GM12878 (cell line): Measurements from ENCODE around the gene PDZD7. TPM values are rescaled to one million over a fixed set of nuclear protein-coding genes. Genes with fewer than 3 reads are reported as not detected.

ENCODE experiments used
- ATAC-seq: fragments of 200-7000 bp; cut with Tn5 transposase; 3 replicates; pipeline ENCODE4 v1.9.1; 2020; ENCODE audit warnings: mild to moderate bottlenecking, moderate library complexity
- BruUV-seq: library from RNA; stranded (reverse); fragments of 400-500 nt; replicated peaks from 2 replicates; lab custom pipeline; 2021; lab: Mats Ljungman, UMichigan
- CTCF ChIA-PET: fragments of 300-600 bp; sonication (Branson Sonifier 250); formaldehyde crosslinking; extraction: SDS; loops from one replicate; lab custom pipeline; 2021; ENCODE audit warnings: inconsistent platforms; lab: Yijun Ruan, JAX
- POLR2A ChIA-PET: fragments of 350-600 bp; formaldehyde crosslinking; extraction: SDS; loops from one replicate; lab custom pipeline; 2021; ENCODE audit warnings: inconsistent platforms; lab: Charles Lee
- RAD21 ChIA-PET: fragments of 300-600 bp; sonication (Branson Sonifier 250); formaldehyde crosslinking; loops from one replicate; lab custom pipeline; 2023; ENCODE audit warnings: antibody characterized with exemption; ENCODE audit not compliant: unreplicated experiment; lab: Charles Lee
- SMC1A ChIA-PET: fragments of 300-600 bp; sonication (Branson Sonifier 250); formaldehyde crosslinking; loops from one replicate; lab custom pipeline; 2023; ENCODE audit not compliant: unreplicated experiment, uncharacterized antibody; lab: Charles Lee
- DNase-seq: peaks from one replicate; pipeline ENCODE4 v3.0.0-alpha.2; 2011; ENCODE audit warnings: low read depth, low spot score
- FAIRE-seq: peaks from 3 replicates; lab custom pipeline; 2011; peaks lifted over from hg19 to GRCh38; lab: Jason Lieb, UNC
- H2AFZ ChIP-seq: 2 replicates; pipeline ENCODE4 v1.6.0; 2011; ENCODE audit warnings: low read depth, low read length, control low read depth; ENCODE audit not compliant: control insufficient read depth
- H3K27ac ChIP-seq: 2 replicates; pipeline ENCODE4 v1.5.1; 2011; ENCODE audit warnings: control low read depth; ENCODE audit not compliant: control insufficient read depth, insufficient read depth
- H3K27me3 ChIP-seq, 2 experiments: replicated peaks in 1 of 2; 2 replicates each; pipeline versions ENCODE4 v1.6.0 to v1.6.1; 2011; ENCODE audit warnings: low read length in 1 of 2; ENCODE audit not compliant: control insufficient read depth in 2 of 2, insufficient read depth in 2 of 2
- H3K36me3 ChIP-seq, 2 experiments: 2 replicates each; pipeline ENCODE4 v1.5.1; 2011; ENCODE audit warnings: low read length in 1 of 2; ENCODE audit not compliant: control insufficient read depth in 2 of 2, insufficient read depth in 2 of 2
- H3K4me1 ChIP-seq: 2 replicates; pipeline ENCODE4 v1.6.1; 2011; ENCODE audit warnings: mild to moderate bottlenecking, low read length, moderate library complexity, mixed read lengths; ENCODE audit not compliant: control insufficient read depth, insufficient read depth
- H3K4me2 ChIP-seq: 2 replicates; pipeline ENCODE4 v1.6.0; 2011; ENCODE audit warnings: control low read depth; ENCODE audit not compliant: control insufficient read depth, insufficient read depth
- H3K4me3 ChIP-seq: fragments of 200-600 bp; sonication (generic); 2 replicates; pipeline ENCODE4 v1.5.1; 2016
- H3K79me2 ChIP-seq: 2 replicates; pipeline ENCODE4 v1.6.0; 2011; ENCODE audit warnings: low read length; ENCODE audit not compliant: control insufficient read depth, insufficient read depth
- H3K9ac ChIP-seq: 2 replicates; pipeline ENCODE4 v1.8.0; 2011; ENCODE audit warnings: low read length, control low read depth, mixed read lengths; ENCODE audit not compliant: control insufficient read depth, insufficient read depth
- H3K9me3 ChIP-seq: replicated peaks from 3 replicates; pipeline ENCODE4 v1.5.1; 2011; ENCODE audit warnings: mild to moderate bottlenecking, low read length; ENCODE audit not compliant: control insufficient read depth, insufficient read depth
- H4K20me1 ChIP-seq: 2 replicates; pipeline ENCODE4 v1.6.0; 2011; ENCODE audit not compliant: control insufficient read depth, insufficient read depth
- ETV6 ChIP-seq, 2 experiments: fragments of 450-650 bp in 1 of 2; IDR thresholded peaks in 1 of 2; conservative IDR thresholded peaks in 1 of 2; 2 replicates each; pipeline ENCODE4 v1.6.1; 2014; ENCODE audit warnings: antibody characterized with exemption in 1 of 2, borderline replicate concordance in 1 of 2, low read depth in 1 of 2, mild to moderate bottlenecking in 1 of 2, moderate library complexity in 1 of 2
- EZH2 ChIP-seq: IDR thresholded peaks from 2 replicates; pipeline ENCODE4 v1.6.1; 2012; ENCODE audit warnings: low read depth, mild to moderate bottlenecking, control low read depth, inconsistent platforms, low read length, borderline replicate concordance; ENCODE audit not compliant: control insufficient read depth
- GABPA ChIP-seq: IDR thresholded peaks from 2 replicates; pipeline ENCODE4 v1.6.1; 2014; ENCODE audit warnings: antibody characterized with exemption, low read depth, mild to moderate bottlenecking, inconsistent platforms
- HDAC2 ChIP-seq: fragments of 200-600 bp; sonication (generic); IDR thresholded peaks from 2 replicates; pipeline ENCODE4 v1.6.1; 2017
- MEF2A ChIP-seq: IDR thresholded peaks from 2 replicates; pipeline ENCODE4 v1.6.1; 2011; ENCODE audit warnings: low read depth, mild to moderate bottlenecking, low read length, moderate library complexity; ENCODE audit not compliant: insufficient read depth
- NBN ChIP-seq: fragments of 450-650 bp; IDR thresholded peaks from 2 replicates; pipeline ENCODE4 v1.6.1; 2016
- RAD21 ChIP-seq: IDR thresholded peaks from 2 replicates; pipeline ENCODE4 v1.6.1; 2011; ENCODE audit warnings: mild to moderate bottlenecking, low read depth, low read length, moderate library complexity; ENCODE audit not compliant: insufficient read depth
- RB1 ChIP-seq: fragments of 450-650 bp; formaldehyde crosslinking; IDR thresholded peaks from 2 replicates; pipeline ENCODE4 v1.6.1; 2017; ENCODE audit warnings: mild to moderate bottlenecking, borderline replicate concordance
- SIX5 ChIP-seq: IDR thresholded peaks from 2 replicates; pipeline ENCODE4 v1.6.1; 2011; ENCODE audit warnings: mild to moderate bottlenecking, low read depth, low read length, moderate library complexity; ENCODE audit not compliant: severe bottlenecking
- SUZ12 ChIP-seq: fragments of 200-600 bp; sonication (generic); IDR thresholded peaks from one replicate; pipeline ENCODE4 v1.6.1; 2018; ENCODE audit warnings: antibody characterized with exemption, mild to moderate bottlenecking; ENCODE audit not compliant: unreplicated experiment
- TCF3 ChIP-seq: IDR thresholded peaks from 2 replicates; pipeline ENCODE4 v1.6.1; 2012; ENCODE audit warnings: low read depth, mild to moderate bottlenecking, low read length, borderline replicate concordance; ENCODE audit not compliant: insufficient read depth
- WGBS: methylation state at CpG from one replicate; pipeline ENCODE4 v1.1.6; 2016; ENCODE audit warnings: low lambda C conversion rate; ENCODE audit not compliant: insufficient replicate concordance, insufficient coverage; ENCODE audit errors: missing lambda C conversion rate; 5-methylcytosine and 5-hydroxymethylcytosine counted together
- in situ Hi-C: fragments of 300-500 bp; cut with MboI; formaldehyde crosslinking; loops from 9 replicates; pipeline ENCODE4 v1.14.3; 2018; ENCODE audit warnings: mixed read lengths
- intact Hi-C: fragments of 100-400 bp; cut with micrococcal nuclease; formaldehyde crosslinking; loops from one replicate; pipeline ENCODE4 v1.14.2; 2022; ENCODE audit not compliant: unreplicated experiment
- polyA plus RNA-seq, 11 experiments: library from polyadenylated mRNA; depleted of rRNA in 4 of 11; unstranded in 6 of 11; stranded (reverse) in 5 of 11; fragments of >200 nt; fragmentation: Nextera tagmentation in 4 of 11; fragmentation: Illumina TruSeq in 1 of 11; extraction: Ambion mirVana in 4 of 11; extraction: Trizol in 1 of 11; gene quantifications; 1 replicate in 1 of 11; 2 replicates in 10 of 11; pipeline versions ENCODE4 v1.2.1 to v1.2.3, GENCODE V29; 2011 to 2016; ENCODE audit warnings: inconsistent platforms in 2 of 11, missing spikeins in 2 of 11, low read depth in 1 of 11
- total RNA-seq, 4 experiments: library from RNA; depleted of rRNA in 3 of 4; stranded (reverse); fragments of >200 nt in 3 of 4; fragmentation: Illumina TruSeq in 1 of 4; extraction: Trizol in 1 of 4; gene quantifications; 2 replicates each; pipeline versions ENCODE4 v1.2.1 to v1.2.3, GENCODE V29; 2013 to 2021
- TF ChIP-seq, protein P1 (sequence below): fragments of 450-650 bp; IDR thresholded peaks from 2 replicates; pipeline ENCODE4 v1.6.1; 2018; ENCODE audit warnings: borderline replicate concordance, mild to moderate bottlenecking; ENCODE audit not compliant: partially characterized antibody
- TF ChIP-seq, protein P2 (sequence below): IDR thresholded peaks from 2 replicates; pipeline ENCODE4 v1.6.1; 2012; ENCODE audit warnings: mild to moderate bottlenecking, low read depth, low read length

The PDZD7 gene
- total and polyA plus RNA-seq, 10 of the 15 experiments (the other 5 are each of a cell fraction or from before 2014, with no cell fraction given) = 0.01 to 0.20 (median 0.03) TPM; not detected in 7

DNA sequence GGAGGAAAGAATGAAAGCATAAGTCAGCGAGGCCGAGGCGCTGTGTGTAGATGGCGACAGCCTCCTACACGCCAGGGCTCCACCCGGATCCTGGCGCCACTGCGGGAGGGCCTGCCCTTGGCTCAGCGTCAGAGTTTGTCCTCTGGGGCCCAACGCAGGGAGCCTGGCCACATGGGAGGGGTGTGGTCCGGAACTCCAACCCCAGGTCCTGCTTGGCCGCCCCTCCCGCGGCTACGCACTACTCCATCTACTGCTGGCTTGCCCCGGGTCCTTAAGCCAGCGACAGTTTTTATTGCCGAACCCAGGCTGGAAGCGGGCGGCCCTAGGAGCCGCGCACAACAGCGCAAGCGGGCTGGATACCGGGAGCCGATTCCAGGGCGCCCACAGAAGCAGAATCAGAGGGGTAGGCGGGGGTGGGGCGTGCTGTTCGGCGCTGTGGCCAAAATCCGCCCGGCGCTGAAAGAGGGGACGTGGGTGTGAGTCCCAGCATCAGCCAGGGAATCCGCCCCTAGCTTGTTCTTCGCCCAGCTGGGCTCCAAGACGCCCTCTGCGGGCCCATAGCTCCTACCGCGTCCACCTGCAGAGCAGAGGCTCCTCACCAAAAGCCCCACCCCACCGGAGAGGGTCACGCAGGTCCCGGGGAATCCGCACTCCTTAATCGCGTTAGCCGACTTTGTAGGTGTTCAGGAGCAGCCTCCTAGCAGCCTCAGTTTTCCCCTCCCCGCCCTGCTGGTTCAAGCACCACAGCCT, 35.4 kb upstream of the PDZD7 start (continued):
- TF ChIP-seq ETV6 (conservative IDR thresholded peaks at IDR 0.05 in 1 of 2, IDR thresholded peaks at IDR 0.05 in 1 of 2; ENCODE audit: borderline replicate concordance in 1 of 2, low read depth in 1 of 2) = no peak
- TF ChIP-seq EZH2 = no peak
- TF ChIP-seq RAD21 = peak; percentile 40; the same call in 1 of the 2 replicates
- TF ChIP-seq SUZ12 = peak; percentile 71
- 0 out of 2 replicates have a peak, but pooled peaks have one; percentile 32 for TF ChIP-seq TCF3
- 0 out of 2 replicates have a peak, but pooled peaks have one; percentile 35 for TF ChIP-seq NBN
- TF ChIP-seq, all 136 proteins: peak for 10

DNA sequence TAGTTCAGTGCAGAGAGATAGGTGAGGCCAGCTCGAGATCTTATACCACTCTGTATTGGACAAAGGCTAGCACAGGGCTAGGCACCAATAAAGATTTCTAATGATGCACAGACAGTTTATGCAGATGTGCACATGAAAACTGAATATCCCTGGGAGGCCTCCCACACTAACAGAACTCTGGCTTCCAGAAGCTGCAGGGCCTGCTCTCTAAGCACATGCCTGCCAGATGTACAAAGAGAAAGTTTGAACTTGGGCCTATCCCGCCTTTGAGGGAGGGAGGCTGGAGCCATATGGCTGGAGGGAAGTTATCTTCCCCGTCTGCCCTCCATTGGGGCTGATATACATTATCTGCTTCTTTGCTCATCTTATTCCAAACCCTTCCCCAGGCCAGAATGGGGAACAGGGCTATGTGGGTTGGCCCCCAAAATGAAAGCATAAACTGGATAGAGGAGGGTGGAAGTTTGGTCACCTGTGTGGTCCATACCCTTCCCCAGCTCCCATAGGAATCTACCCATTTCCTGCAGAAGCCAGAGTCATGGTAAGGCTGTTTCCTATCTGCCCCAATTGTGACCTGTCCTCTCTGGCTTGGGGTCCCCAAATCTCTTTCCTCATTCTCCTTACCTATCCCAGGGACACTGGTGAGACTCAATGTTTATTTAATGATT, 34.7 kb upstream of the PDZD7 start:
- SMC1A ChIA-PET = interaction anchor here (1.0 kb wide), 2 partner anchors 15 to 23 kb away, joined by 5 to 6 read pairs; no protein-coding TSS in a partner anchor
- TF ChIP-seq RB1 = no peak
- TF ChIP-seq, protein P1, sequence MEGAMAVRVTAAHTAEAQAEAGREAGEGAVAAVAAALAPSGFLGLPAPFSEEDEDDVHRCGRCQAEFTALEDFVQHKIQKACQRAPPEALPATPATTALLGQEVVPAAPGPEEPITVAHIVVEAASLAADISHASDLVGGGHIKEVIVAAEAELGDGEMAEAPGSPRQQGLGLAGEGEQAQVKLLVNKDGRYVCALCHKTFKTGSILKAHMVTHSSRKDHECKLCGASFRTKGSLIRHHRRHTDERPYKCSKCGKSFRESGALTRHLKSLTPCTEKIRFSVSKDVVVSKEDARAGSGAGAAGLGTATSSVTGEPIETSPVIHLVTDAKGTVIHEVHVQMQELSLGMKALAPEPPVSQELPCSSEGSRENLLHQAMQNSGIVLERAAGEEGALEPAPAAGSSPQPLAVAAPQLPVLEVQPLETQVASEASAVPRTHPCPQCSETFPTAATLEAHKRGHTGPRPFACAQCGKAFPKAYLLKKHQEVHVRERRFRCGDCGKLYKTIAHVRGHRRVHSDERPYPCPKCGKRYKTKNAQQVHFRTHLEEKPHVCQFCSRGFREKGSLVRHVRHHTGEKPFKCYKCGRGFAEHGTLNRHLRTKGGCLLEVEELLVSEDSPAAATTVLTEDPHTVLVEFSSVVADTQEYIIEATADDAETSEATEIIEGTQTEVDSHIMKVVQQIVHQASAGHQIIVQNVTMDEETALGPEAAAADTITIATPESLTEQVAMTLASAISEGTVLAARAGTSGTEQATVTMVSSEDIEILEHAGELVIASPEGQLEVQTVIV = no peak
- no peak for TF ChIP-seq HDAC2
- no peak for TF ChIP-seq GABPA
- no peak for TF ChIP-seq MEF2A
- TF ChIP-seq, protein P2, sequence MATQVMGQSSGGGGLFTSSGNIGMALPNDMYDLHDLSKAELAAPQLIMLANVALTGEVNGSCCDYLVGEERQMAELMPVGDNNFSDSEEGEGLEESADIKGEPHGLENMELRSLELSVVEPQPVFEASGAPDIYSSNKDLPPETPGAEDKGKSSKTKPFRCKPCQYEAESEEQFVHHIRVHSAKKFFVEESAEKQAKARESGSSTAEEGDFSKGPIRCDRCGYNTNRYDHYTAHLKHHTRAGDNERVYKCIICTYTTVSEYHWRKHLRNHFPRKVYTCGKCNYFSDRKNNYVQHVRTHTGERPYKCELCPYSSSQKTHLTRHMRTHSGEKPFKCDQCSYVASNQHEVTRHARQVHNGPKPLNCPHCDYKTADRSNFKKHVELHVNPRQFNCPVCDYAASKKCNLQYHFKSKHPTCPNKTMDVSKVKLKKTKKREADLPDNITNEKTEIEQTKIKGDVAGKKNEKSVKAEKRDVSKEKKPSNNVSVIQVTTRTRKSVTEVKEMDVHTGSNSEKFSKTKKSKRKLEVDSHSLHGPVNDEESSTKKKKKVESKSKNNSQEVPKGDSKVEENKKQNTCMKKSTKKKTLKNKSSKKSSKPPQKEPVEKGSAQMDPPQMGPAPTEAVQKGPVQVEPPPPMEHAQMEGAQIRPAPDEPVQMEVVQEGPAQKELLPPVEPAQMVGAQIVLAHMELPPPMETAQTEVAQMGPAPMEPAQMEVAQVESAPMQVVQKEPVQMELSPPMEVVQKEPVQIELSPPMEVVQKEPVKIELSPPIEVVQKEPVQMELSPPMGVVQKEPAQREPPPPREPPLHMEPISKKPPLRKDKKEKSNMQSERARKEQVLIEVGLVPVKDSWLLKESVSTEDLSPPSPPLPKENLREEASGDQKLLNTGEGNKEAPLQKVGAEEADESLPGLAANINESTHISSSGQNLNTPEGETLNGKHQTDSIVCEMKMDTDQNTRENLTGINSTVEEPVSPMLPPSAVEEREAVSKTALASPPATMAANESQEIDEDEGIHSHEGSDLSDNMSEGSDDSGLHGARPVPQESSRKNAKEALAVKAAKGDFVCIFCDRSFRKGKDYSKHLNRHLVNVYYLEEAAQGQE = no peak
- no peak for TF ChIP-seq SIX5

More for the DNA sequence above, 34.7 kb upstream of the PDZD7 start:
- RAD21 ChIA-PET = interaction anchor here (6.1 kb wide), 1 partner anchor 24 kb away, joined by 70 read pairs; no protein-coding TSS in a partner anchor
- DNase-seq (no peak), ATAC-seq (no peak), FAIRE-seq (no peak)
- peaks cover 2 to 3% of the 10 kb centered on the region in 2 experiments; a peak in 1 of 4 replicates for H3K27me3 ChIP-seq
- no peaks in the 10 kb centered on the region for H3K9me3 ChIP-seq
- peak overlapping the region; percentile 87; the same call in 1 of the 2 replicates for H3K4me3 ChIP-seq
- H3K27ac ChIP-seq = no peak overlapping the region
- in situ Hi-C loops (no loop called here), intact Hi-C loops (loop anchor here (5.0 kb wide), 1 partner anchor 33 kb away; the partner anchor contains the start of genes PDZD7 and SFXN3)
- BruUV-seq = no TSS peak
- peaks cover 40% of the 10 kb centered on the region for H3K4me1 ChIP-seq
- POLR2A ChIA-PET = interaction anchor here (0.8 kb wide), 1 partner anchor 22 kb away, joined by 3 read pairs; no protein-coding TSS in a partner anchor
- H2AFZ ChIP-seq = no peak overlapping the region
- peaks cover 5% of the 10 kb centered on the region for H3K79me2 ChIP-seq
- H4K20me1 ChIP-seq = no peaks in the 10 kb centered on the region
- no peaks in the 10 kb centered on the region for H3K36me3 ChIP-seq
- WGBS = 79% methylated on average over 3 of the region's 3 CpGs
- peak overlapping the region; percentile 94 for H3K4me2 ChIP-seq
- H3K9ac ChIP-seq = no peak overlapping the region
- CTCF ChIA-PET = interaction anchor here (1.7 to 23.4 kb wide), 4 partner anchors 16 to 76 kb away, joined by 6 to 885 read pairs (median 10); partner anchors contain the start of genes KAZALD1, PDZD7 and SFXN3
